Astrocyte of the spinal cord (primary cell): ENCODE data around the gene UNC79.

Experiments used
- DNase-seq: peaks from one replicate; pipeline ENCODE4 v3.0.0; 2011; ENCODE audit warnings: low read depth, low spot score
- H3K4me3 ChIP-seq: 2 replicates; pipeline ENCODE4 v1.5.1; 2011; ENCODE audit warnings: low read depth, mild to moderate bottlenecking, low read length, moderate library complexity
- in situ Hi-C: cut with HindIII; loops from 2 replicates; pipeline ENCODE4 v1.10.0; 2017; ENCODE audit warnings: low sequenced_read_pairs
- TF ChIP-seq, protein P1 (sequence below): IDR thresholded peaks from 2 replicates; pipeline ENCODE4 v1.5.1; 2012; ENCODE audit warnings: low read depth, mild to moderate bottlenecking, low read length, inconsistent platforms

Gene UNC79

DNA sequence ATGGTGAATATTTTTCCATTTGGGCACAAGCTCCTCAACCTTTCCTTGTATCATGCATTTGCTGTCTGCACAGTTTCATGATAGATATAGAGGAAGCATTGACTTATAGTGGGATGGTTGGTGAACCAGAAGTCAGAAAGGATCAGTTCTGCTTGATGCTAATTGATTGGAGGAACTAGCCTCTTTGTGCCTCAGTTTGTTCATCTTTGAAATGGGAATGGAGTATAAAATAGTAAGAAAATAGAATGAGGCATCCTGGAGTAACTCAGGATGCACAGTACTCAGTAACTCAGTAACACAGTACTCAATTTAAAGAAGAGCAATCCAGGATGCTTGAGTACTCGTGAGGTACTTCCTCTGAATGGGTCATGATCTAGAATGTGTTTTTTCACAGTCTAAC lies 109.5 kb downstream of the UNC79 start:
- H3K4me3 ChIP-seq: no peak overlapping the region
- TF ChIP-seq, protein P1, sequence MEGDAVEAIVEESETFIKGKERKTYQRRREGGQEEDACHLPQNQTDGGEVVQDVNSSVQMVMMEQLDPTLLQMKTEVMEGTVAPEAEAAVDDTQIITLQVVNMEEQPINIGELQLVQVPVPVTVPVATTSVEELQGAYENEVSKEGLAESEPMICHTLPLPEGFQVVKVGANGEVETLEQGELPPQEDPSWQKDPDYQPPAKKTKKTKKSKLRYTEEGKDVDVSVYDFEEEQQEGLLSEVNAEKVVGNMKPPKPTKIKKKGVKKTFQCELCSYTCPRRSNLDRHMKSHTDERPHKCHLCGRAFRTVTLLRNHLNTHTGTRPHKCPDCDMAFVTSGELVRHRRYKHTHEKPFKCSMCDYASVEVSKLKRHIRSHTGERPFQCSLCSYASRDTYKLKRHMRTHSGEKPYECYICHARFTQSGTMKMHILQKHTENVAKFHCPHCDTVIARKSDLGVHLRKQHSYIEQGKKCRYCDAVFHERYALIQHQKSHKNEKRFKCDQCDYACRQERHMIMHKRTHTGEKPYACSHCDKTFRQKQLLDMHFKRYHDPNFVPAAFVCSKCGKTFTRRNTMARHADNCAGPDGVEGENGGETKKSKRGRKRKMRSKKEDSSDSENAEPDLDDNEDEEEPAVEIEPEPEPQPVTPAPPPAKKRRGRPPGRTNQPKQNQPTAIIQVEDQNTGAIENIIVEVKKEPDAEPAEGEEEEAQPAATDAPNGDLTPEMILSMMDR: no peak
- no peak for DNase-seq
- in situ Hi-C loops: no loop called here

DNA sequence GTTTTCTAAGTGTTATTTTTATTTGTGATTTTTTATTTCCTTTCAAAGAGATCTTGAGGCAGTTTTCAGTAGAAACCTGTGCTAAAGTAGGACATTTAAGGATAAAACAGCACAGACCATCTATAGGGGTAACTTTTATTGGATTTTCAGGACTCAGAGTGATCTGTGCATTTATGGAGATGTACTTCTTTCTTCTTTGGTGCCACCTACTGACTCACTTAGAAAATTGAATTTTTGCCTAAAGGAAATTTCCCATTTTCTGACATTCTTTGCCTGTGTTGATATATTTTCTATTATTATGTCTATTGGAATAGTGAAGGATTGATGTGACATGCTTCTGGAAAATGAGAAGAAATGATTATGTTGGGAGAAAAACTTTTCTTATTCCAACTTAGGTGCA lies 113.0 kb downstream of the UNC79 start:
- no peak overlapping the region for H3K4me3 ChIP-seq
- TF ChIP-seq, protein P1: peak; percentile 37
- peak; percentile 23 for DNase-seq
- in situ Hi-C loops: no loop called here

DNA sequence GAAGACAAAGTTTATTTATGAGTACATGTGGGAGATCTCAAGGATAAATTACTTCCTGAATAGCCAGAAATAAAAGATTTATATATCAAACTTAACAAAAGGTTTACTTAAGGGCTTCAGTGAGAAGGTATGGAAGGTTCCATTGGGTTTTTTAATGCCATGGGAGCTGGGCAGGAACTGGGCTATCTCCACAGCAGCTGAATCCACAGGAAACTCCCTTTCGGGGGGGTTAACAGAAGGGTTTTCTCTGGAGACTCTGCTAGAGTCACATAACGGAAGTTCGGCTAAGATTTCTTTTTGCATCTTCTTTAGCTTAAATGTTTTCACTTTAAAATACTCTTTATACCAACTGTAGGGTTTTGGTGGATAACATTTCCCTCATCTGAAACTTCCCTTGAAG lies 113.5 kb downstream of the UNC79 start:
- TF ChIP-seq, protein P1: no peak
- in situ Hi-C loops: no loop called here
- DNase-seq: no peak
- H3K4me3 ChIP-seq: no peak overlapping the region

DNA sequence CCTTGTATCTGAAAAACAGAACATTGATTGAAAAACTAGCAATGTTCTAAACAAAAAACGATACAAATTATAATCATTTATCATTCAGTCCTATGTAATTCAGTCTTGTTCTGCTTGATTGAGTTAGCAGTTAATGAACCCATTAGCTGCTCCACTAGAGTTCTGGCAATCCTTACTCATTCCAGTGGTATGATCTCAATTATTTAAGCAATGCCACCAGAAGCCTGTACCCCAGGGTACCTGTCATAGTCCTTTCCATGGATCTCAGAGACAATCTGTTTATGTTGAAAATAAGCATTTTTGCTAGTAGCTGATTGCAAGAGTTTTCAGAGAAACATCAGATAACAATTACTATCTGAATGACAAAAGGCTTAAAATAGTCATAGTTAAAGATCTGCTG lies 115.9 kb downstream of the UNC79 start:
- H3K4me3 ChIP-seq: no peak overlapping the region
- no peak for DNase-seq
- TF ChIP-seq, protein P1: no peak
- in situ Hi-C loops: no loop called here

DNA sequence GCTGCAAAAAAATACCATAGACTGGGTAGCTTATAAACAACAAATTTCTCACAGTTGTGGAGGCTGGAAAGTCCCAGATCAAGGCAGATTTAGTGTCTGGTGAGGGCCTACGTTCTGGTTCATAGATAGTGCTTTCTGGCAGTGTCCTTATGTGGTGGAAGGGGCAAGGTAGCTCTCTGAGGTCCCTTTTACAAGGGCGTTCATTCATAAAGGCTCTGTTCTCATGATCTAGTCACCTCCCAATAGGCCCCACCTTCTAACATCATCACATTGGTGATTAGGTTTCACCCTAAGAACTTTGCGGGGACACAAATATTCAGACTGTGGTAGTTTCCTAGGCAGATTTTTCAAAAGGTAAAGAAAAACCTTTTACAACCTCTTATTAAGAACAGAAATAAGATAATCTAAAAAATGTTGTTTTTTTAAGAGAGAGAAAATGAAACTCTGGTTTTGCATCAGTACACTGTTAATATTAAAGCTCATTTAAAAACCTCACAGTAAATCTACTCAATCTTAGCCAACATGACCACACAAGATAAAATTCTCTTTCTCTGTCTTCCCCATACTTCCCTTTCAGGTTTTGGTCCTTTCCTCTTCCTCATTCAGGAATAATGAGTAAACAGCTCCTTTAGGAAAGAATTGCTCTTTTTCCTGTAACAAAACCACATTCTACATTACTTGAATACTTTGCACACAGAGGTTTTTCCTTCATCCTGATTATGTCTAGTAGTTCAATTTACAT lies 117.5 kb downstream of the UNC79 start:
- H3K4me3 ChIP-seq: no peak overlapping the region
- no peak for DNase-seq
- TF ChIP-seq, protein P1: no peak
- in situ Hi-C loops: no loop called here

DNA sequence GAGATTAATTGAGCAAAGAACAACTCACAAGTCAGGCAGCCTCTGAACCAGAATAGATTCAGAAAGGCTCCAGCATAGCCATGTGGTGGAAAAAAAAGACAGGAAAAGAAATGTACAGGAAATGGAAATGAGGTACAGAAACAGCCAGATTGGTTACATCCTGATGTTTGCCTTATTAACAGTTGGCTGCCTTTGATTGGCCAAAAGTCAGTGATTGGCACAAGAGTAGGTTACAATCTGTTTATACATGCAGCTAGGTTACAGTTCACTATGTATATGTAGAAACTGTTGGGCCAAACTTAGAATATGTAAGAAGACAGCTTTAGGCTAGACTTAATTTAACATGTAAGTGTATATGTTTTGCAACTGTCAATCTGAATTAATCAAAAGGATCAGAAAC lies 118.9 kb downstream of the UNC79 start:
- in situ Hi-C loops: no loop called here

More for the DNA sequence above, 118.9 kb downstream of the UNC79 start:
- DNase-seq: no peak
- no peak overlapping the region for H3K4me3 ChIP-seq
- TF ChIP-seq, protein P1: no peak
